ENCODE results near the gene LPIN3.

The LPIN3 gene

GRCh38 chr20:41375846-41376245, 35.2 kb downstream of the LPIN3 start:
- CTCF ChIA-PET, result interaction anchor here (1.0 kb wide), 1 partner anchor 10 kb away, joined by 3 read pairs; no protein-coding TSS in a partner anchor
- DNase-seq (ENCODE audit: extremely low spot score), result no peak
- POLR2A ChIA-PET, result no interaction called here
- TF ChIP-seq CTCF (IDR thresholded peaks at IDR 0.05; ENCODE audit: control extremely low read depth, extremely low read depth, low read depth, missing control alignments), result no peak

GRCh38 chr20:41376349-41376748, 35.7 kb downstream of the LPIN3 start:
- ChIA-PET CTCF (interaction anchor here (1.0 kb wide), 1 partner anchor 10 kb away, joined by 3 read pairs; no protein-coding TSS in a partner anchor), POLR2A (no interaction called here)
- TF ChIP-seq CTCF (IDR thresholded peaks at IDR 0.05; ENCODE audit: control extremely low read depth, extremely low read depth, low read depth, missing control alignments), result no peak
- no peak for DNase-seq (ENCODE audit: extremely low spot score)

GRCh38 chr20:41377275-41377674, 36.7 kb downstream of the LPIN3 start:
- POLR2A ChIA-PET, result no interaction called here
- CTCF ChIA-PET, result no interaction called here
- no peak for TF ChIP-seq CTCF (IDR thresholded peaks at IDR 0.05; ENCODE audit: control extremely low read depth, extremely low read depth, low read depth, missing control alignments)
- DNase-seq (ENCODE audit: extremely low spot score), result no peak

GRCh38 chr20:41379551-41379950, 38.9 kb downstream of the LPIN3 start:
- DNase-seq (ENCODE audit: extremely low spot score), result no peak
- ChIA-PET POLR2A (no interaction called here), CTCF (no interaction called here)
- no peak for TF ChIP-seq CTCF (IDR thresholded peaks at IDR 0.05; ENCODE audit: control extremely low read depth, extremely low read depth, low read depth, missing control alignments)

GRCh38 chr20:41380551-41381193, 40.1 kb downstream of the LPIN3 start:
- no peak for TF ChIP-seq CTCF (IDR thresholded peaks at IDR 0.05; ENCODE audit: control extremely low read depth, extremely low read depth, low read depth, missing control alignments)
- ChIA-PET POLR2A (no interaction called here), CTCF (no interaction called here)
- no peak for DNase-seq (ENCODE audit: extremely low spot score)

GRCh38 chr20:41382791-41383305, 42.2 kb downstream of the LPIN3 start:
- no peak for TF ChIP-seq CTCF (IDR thresholded peaks at IDR 0.05; ENCODE audit: control extremely low read depth, extremely low read depth, low read depth, missing control alignments)
- POLR2A ChIA-PET, result no interaction called here
- no peak for DNase-seq (ENCODE audit: extremely low spot score)
- CTCF ChIA-PET, result interaction anchor here (1.0 to 1.5 kb wide), 2 partner anchors 15 to 420 kb away, joined by 3 read pairs; no protein-coding TSS in a partner anchor

All from GM10248 (cell line).